Measurements from ENCODE around the gene TGIF2.

- TF ChIP-seq SMC3 (IDR thresholded peaks at IDR 0.05; ENCODE audit: low read depth, low read length) (no peak), CTCF (conservative IDR thresholded peaks at IDR 0.05; ENCODE audit: low read depth, low read length) (no peak), POLR2A (IDR thresholded peaks at IDR 0.05; ENCODE audit: low read depth, low read length) (no peak), RFX5 (IDR thresholded peaks at IDR 0.05; ENCODE audit: low read depth, low read length) (no peak), RAD21 (IDR thresholded peaks at IDR 0.05; ENCODE audit: low read length) (no peak), CEBPB (IDR thresholded peaks at IDR 0.05; ENCODE audit: low read depth, low read length) (peak; percentile 77), RCOR1 (IDR thresholded peaks at IDR 0.05; ENCODE audit: insufficient replicate concordance, low read length) (no peak), FOS (IDR thresholded peaks at IDR 0.05; ENCODE audit: low read depth, low read length) (no peak), MAFK (IDR thresholded peaks at IDR 0.05; ENCODE audit: low read depth, low read length) (no peak), CHD1 (IDR thresholded peaks at IDR 0.05; ENCODE audit: low read depth, low read length) (no peak)
These were observed 54.7 kb downstream of the TGIF2 start for GRCh38 chr20:36628076-36628475.

Measured in IMR-90 (cell line).